GM12878 (cell line): ENCODE results near the gene UGT2B10.

Experiments
- BACH1 ChIP-seq: fragments of 450-650 bp; IDR thresholded peaks from 2 replicates; pipeline ENCODE4 v1.6.1; 2017; ENCODE audit warnings: mild to moderate bottlenecking, borderline replicate concordance
- CBX3 ChIP-seq: fragments of 200-600 bp; sonication (generic); IDR thresholded peaks from 2 replicates; pipeline ENCODE4 v1.6.1; 2016; ENCODE audit warnings: low read depth, borderline replicate concordance
- ELK1 ChIP-seq: IDR thresholded peaks from 2 replicates; pipeline ENCODE4 v1.6.1; 2012; ENCODE audit warnings: low read depth, low read length, improper control_type of control experiment
- EP300 ChIP-seq, 2 experiments: fragments of 150-350 bp in 1 of 2; IDR thresholded peaks; 2 replicates each; pipeline ENCODE4 v1.6.1; 2011 to 2012; ENCODE audit warnings: low read depth in 2 of 2, low read length in 2 of 2, borderline replicate concordance in 1 of 2, improper control_type of control experiment in 1 of 2, inconsistent platforms in 1 of 2; ENCODE audit not compliant: control insufficient read depth in 1 of 2
- KDM1A ChIP-seq: fragments of 200-600 bp; sonication (generic); IDR thresholded peaks from 2 replicates; pipeline ENCODE4 v1.6.1; 2016; ENCODE audit warnings: borderline replicate concordance
- POLR2A ChIP-seq: IDR thresholded peaks from 2 replicates; pipeline ENCODE4 v1.6.1; 2011; ENCODE audit warnings: low read depth, mild to moderate bottlenecking, low read length
- POLR2AphosphoS5 ChIP-seq: IDR thresholded peaks from 2 replicates; pipeline ENCODE4 v1.6.1; 2011; ENCODE audit warnings: mild to moderate bottlenecking, low read length, inconsistent platforms
- SKIL ChIP-seq: fragments of 450-650 bp; IDR thresholded peaks from 2 replicates; pipeline ENCODE4 v1.6.1; 2017; ENCODE audit warnings: mild to moderate bottlenecking, low read depth, inconsistent platforms; ENCODE audit not compliant: poor library complexity, severe bottlenecking
- TAF1 ChIP-seq: IDR thresholded peaks from 2 replicates; pipeline ENCODE4 v1.6.1; 2011; ENCODE audit warnings: mild to moderate bottlenecking, low read depth, low read length, borderline replicate concordance
- TCF12 ChIP-seq: IDR thresholded peaks from 2 replicates; pipeline ENCODE4 v1.6.1; 2011; ENCODE audit warnings: low read depth, mild to moderate bottlenecking, low read length

- TF ChIP-seq SKIL: no peak
- no peak for TF ChIP-seq ELK1
- no peak for TF ChIP-seq POLR2AphosphoS5
- no peak for TF ChIP-seq BACH1
- TF ChIP-seq CBX3: no peak
- no peak for TF ChIP-seq EP300 (IDR thresholded peaks at IDR 0.05; ENCODE audit: borderline replicate concordance in 1 of 2, control insufficient read depth in 1 of 2, low read depth in 2 of 2, low read length in 2 of 2)
- TF ChIP-seq POLR2A: no peak
- no peak for TF ChIP-seq KDM1A
- no peak for TF ChIP-seq TCF12
- TF ChIP-seq TAF1: no peak
These were observed 35.6 kb upstream of the UGT2B10 start for GRCh38 chr4:68780232-68780631.
